HCT116 (cell line): ENCODE measurements around the gene ADIPOQ. TPM values are rescaled to one million over a fixed set of nuclear protein-coding genes. Genes with fewer than 3 reads are reported as not detected.

Source experiments
- ATAC-seq: fragments of 200-7000 bp; cut with Tn5 transposase; 2 replicates; pipeline ENCODE4 v1.9.1; 2020; ENCODE audit warnings: mild to moderate bottlenecking, moderate library complexity
- BruUV-seq: library from RNA; stranded (reverse); fragments of 400-500 nt; replicated peaks from 2 replicates; lab custom pipeline; 2021; lab: Mats Ljungman, UMichigan
- CTCF ChIA-PET: fragments of 300-600 bp; sonication (Branson Sonifier 250); formaldehyde crosslinking; loops from one replicate; lab custom pipeline; 2021; ENCODE audit warnings: antibody characterized with exemption; lab: Charles Lee
- POLR2A ChIA-PET: fragments of 300-600, 350-600 bp; sonication (Branson Sonifier 250); formaldehyde crosslinking; loops from one replicate; lab custom pipeline; 2021; ENCODE audit warnings: antibody characterized with exemption; lab: Charles Lee
- RAD21 ChIA-PET, 2 experiments: fragments of 300-600 bp; sonication (Branson Sonifier 250); formaldehyde crosslinking; loops; one replicate each; lab custom pipeline; 2023; ENCODE audit warnings: low total read pairs in 2 of 2; ENCODE audit not compliant: uncharacterized antibody in 2 of 2, unreplicated experiment in 2 of 2, low non-redundant PET in 1 of 2; lab: Charles Lee
- DNase-seq: peaks from one replicate; pipeline ENCODE4 v3.0.0-alpha.2; 2010; ENCODE audit warnings: low read depth, low spot score
- H2AFZ ChIP-seq: fragments of 200-600 bp; shearing (Covaris generic), sonication (generic); 2 replicates; pipeline ENCODE4 v1.6.1; 2017; ENCODE audit warnings: low read depth, mixed run types, mixed read lengths, antibody characterized with exemption, low read length; ENCODE audit not compliant: poor library complexity, severe bottlenecking
- H3K27ac ChIP-seq: 2 replicates; pipeline ENCODE4 v1.5.1; 2012; ENCODE audit warnings: low read depth, low read length
- H3K27me3 ChIP-seq: fragments of 200-600 bp; sonication (generic); 2 replicates; pipeline ENCODE4 v1.6.1; 2016; ENCODE audit warnings: mixed run types, low read length, mixed read lengths; ENCODE audit not compliant: insufficient read depth
- H3K36me3 ChIP-seq, 2 experiments: fragments of 200-500 bp in 1 of 2; fragments of 200-600 bp in 1 of 2; sonication (Bioruptor generic) in 1 of 2; sonication (generic) in 1 of 2; 2 replicates each; pipeline versions ENCODE4 v1.5.1 to v1.6.1; 2014 to 2016; ENCODE audit warnings: low read length in 2 of 2, inconsistent platforms in 1 of 2, mixed read lengths in 1 of 2, mixed run types in 1 of 2; ENCODE audit not compliant: insufficient read depth in 2 of 2, control insufficient read depth in 1 of 2
- H3K4me1 ChIP-seq, 2 experiments: fragments of 200-600 bp in 1 of 2; sonication (generic) in 1 of 2; 2 replicates each; pipeline versions ENCODE4 v1.5.1 to v1.6.1; 2012 to 2017; ENCODE audit warnings: low read length in 2 of 2, inconsistent platforms in 1 of 2, mild to moderate bottlenecking in 1 of 2, mixed read lengths in 1 of 2, mixed run types in 1 of 2, moderate library complexity in 1 of 2; ENCODE audit not compliant: insufficient read depth in 2 of 2, control insufficient read depth in 1 of 2
- H3K4me2 ChIP-seq: fragments of 200-600 bp; sonication (generic); 2 replicates; pipeline ENCODE4 v1.6.1; 2017; ENCODE audit warnings: mixed run types, low read length, mixed read lengths
- H3K4me3 ChIP-seq, 2 experiments: fragments of 200-600 bp in 1 of 2; sonication (generic) in 1 of 2; replicated peaks in 1 of 2; 2 replicates each; pipeline ENCODE4 v1.5.1; 2011 to 2016; ENCODE audit warnings: low read length in 2 of 2, control low read depth in 1 of 2, low read depth in 1 of 2, mild to moderate bottlenecking in 1 of 2, mixed read lengths in 1 of 2, mixed run types in 1 of 2
- H3K79me2 ChIP-seq: fragments of 200-600 bp; sonication (generic); 2 replicates; pipeline ENCODE4 v1.6.1; 2017; ENCODE audit warnings: mild to moderate bottlenecking, mixed run types, low read length, moderate library complexity, mixed read lengths; ENCODE audit not compliant: insufficient read depth
- H3K9ac ChIP-seq: fragments of 200-600 bp; sonication (generic); 2 replicates; pipeline ENCODE4 v1.6.1; 2016; ENCODE audit warnings: low read length, mixed read lengths
- H3K9me2 ChIP-seq: fragments of 200-600 bp; sonication (generic), shearing (Covaris generic); 2 replicates; pipeline ENCODE4 v1.6.1; 2017; ENCODE audit warnings: mixed run types, mild to moderate bottlenecking, moderate library complexity; ENCODE audit not compliant: insufficient read depth
- H3K9me3 ChIP-seq, 2 experiments: fragments of 200-500 bp in 1 of 2; fragments of 200-600 bp in 1 of 2; sonication (Bioruptor generic) in 1 of 2; sonication (generic) in 1 of 2; 2 replicates each; pipeline ENCODE4 v1.6.1; 2014 to 2017; ENCODE audit warnings: low read length in 2 of 2, mixed read lengths in 2 of 2, inconsistent platforms in 1 of 2, low read depth in 1 of 2, mild to moderate bottlenecking in 1 of 2, mixed run types in 1 of 2, moderate library complexity in 1 of 2; ENCODE audit not compliant: control insufficient read depth in 1 of 2, insufficient read depth in 1 of 2
- H4K20me1 ChIP-seq: fragments of 200-600 bp; sonication (generic), shearing (Covaris generic); 2 replicates; pipeline ENCODE4 v1.6.1; 2017; ENCODE audit warnings: mixed run types, mild to moderate bottlenecking, moderate library complexity; ENCODE audit not compliant: insufficient read depth
- ATF3 ChIP-seq: IDR thresholded peaks from 2 replicates; pipeline ENCODE4 v1.6.1; 2012
- CBX3 ChIP-seq: IDR thresholded peaks from 2 replicates; pipeline ENCODE4 v1.6.1; 2012; ENCODE audit warnings: low read depth
- CEBPB ChIP-seq: IDR thresholded peaks from 2 replicates; pipeline ENCODE4 v1.6.1; 2012; ENCODE audit warnings: low read depth
- CTCF ChIP-seq, 3 experiments: fragments of 200-600 bp in 1 of 3; sonication (generic) in 1 of 3; IDR thresholded peaks in 2 of 3; conservative IDR thresholded peaks in 1 of 3; 2 replicates each; pipeline ENCODE4 v1.5.1; 2012 to 2017; ENCODE audit warnings: low read depth in 2 of 3, low read length in 2 of 3, antibody characterized with exemption in 1 of 3, borderline replicate concordance in 1 of 3, control low read depth in 1 of 3, mild to moderate bottlenecking in 1 of 3, mixed read lengths in 1 of 3, mixed run types in 1 of 3, moderate library complexity in 1 of 3; ENCODE audit not compliant: insufficient read depth in 1 of 3
- ELF1 ChIP-seq: IDR thresholded peaks from 2 replicates; pipeline ENCODE4 v1.6.1; 2012; ENCODE audit warnings: low read depth, borderline replicate concordance
- EZH2 ChIP-seq: fragments of 200-600 bp; sonication (generic); IDR thresholded peaks from 2 replicates; pipeline ENCODE4 v1.6.1; 2017; ENCODE audit warnings: antibody characterized with exemption, mixed run types
- FOSL1 ChIP-seq: IDR thresholded peaks from 2 replicates; pipeline ENCODE4 v1.6.1; 2012; ENCODE audit warnings: low read depth
- JUND ChIP-seq: IDR thresholded peaks from 2 replicates; pipeline ENCODE4 v1.6.1; 2012
- MAX ChIP-seq: IDR thresholded peaks from 2 replicates; pipeline ENCODE4 v1.6.1; 2012
- POLR2AphosphoS5 ChIP-seq: IDR thresholded peaks from 2 replicates; pipeline ENCODE4 v1.6.1; 2011; ENCODE audit warnings: mild to moderate bottlenecking, low read depth, low read length, moderate library complexity
- REST ChIP-seq: IDR thresholded peaks from 2 replicates; pipeline ENCODE4 v1.6.1; 2012; ENCODE audit warnings: low read depth
- SIN3A ChIP-seq: IDR thresholded peaks from 2 replicates; pipeline ENCODE4 v1.6.1; 2012; ENCODE audit warnings: low read depth
- SP1 ChIP-seq: IDR thresholded peaks from 2 replicates; pipeline ENCODE4 v1.6.1; 2012; ENCODE audit warnings: low read depth
- SRF ChIP-seq: IDR thresholded peaks from 2 replicates; pipeline ENCODE4 v1.6.1; 2012; ENCODE audit warnings: low read depth
- TCF7L2 ChIP-seq: IDR thresholded peaks from 2 replicates; pipeline ENCODE4 v1.7.0; 2011; ENCODE audit warnings: borderline replicate concordance, inconsistent platforms; ENCODE audit not compliant: insufficient read depth, insufficient read length; ENCODE audit errors: extremely low read depth
- ZFX ChIP-seq: fragments of 450-650 bp; IDR thresholded peaks from 2 replicates; pipeline ENCODE4 v1.6.1; 2017
- ZNF274 ChIP-seq: fragments of 200-500 bp; sonication (Bioruptor generic); IDR thresholded peaks from 2 replicates; pipeline ENCODE4 v1.6.1; 2014; ENCODE audit warnings: mild to moderate bottlenecking, low read depth, low read length, inconsistent platforms
- intact Hi-C: fragments of 100-400 bp; cut with micrococcal nuclease; formaldehyde crosslinking; loops from 2 replicates; pipeline ENCODE4 v1.10.0; 2022
- total RNA-seq: library from RNA; stranded (reverse); gene quantifications from one replicate; pipeline ENCODE4 v1.2.1, GENCODE V29; 2021; ENCODE audit not compliant: unreplicated experiment

Gene ADIPOQ
- total RNA-seq, 1 experiment from 2014 or later: not detected

- Histone ChIP-seq H3K9ac (no peak overlapping the region), H3K4me1 (no peaks in the 10 kb centered on the region), H3K9me3 (no peaks in the 10 kb centered on the region), H2AFZ (no peak overlapping the region), H4K20me1 (no peaks in the 10 kb centered on the region), H3K9me2 (no peaks in the 10 kb centered on the region), H3K4me2 (no peak overlapping the region), H3K27ac (no peak overlapping the region), H3K27me3 (peaks cover 25% of the 10 kb centered on the region), H3K79me2 (no peaks in the 10 kb centered on the region), H3K4me3 (no peak overlapping the region), H3K36me3 (no peaks in the 10 kb centered on the region)
- RAD21 ChIA-PET: no interaction called here
- CTCF ChIA-PET: no interaction called here
- TF ChIP-seq MAX (no peak), SRF (no peak), EZH2 (no peak), FOSL1 (no peak), CBX3 (no peak), CEBPB (no peak)
- no TSS peak for BruUV-seq
- DNase-seq (no peak), ATAC-seq (no peak)
- POLR2A ChIA-PET: interaction anchor here (0.7 kb wide), 1 partner anchor 259 kb away, joined by 3 read pairs; no protein-coding TSS in a partner anchor
- intact Hi-C loops: loop anchor here (5.0 to 10.0 kb wide), 5 partner anchors 87 to 870 kb away; partner anchors contain the start of genes MASP1 and ST6GAL1
Observed at GRCh38 chr3:186844908-186845307, 2.4 kb downstream of the ADIPOQ start.

- no peaks in the 10 kb centered on the region for H3K9me3 ChIP-seq
- no peaks in the 10 kb centered on the region for H4K20me1 ChIP-seq
- H3K9me2 ChIP-seq: no peaks in the 10 kb centered on the region
- peaks cover 25% of the 10 kb centered on the region for H3K27me3 ChIP-seq
- no peak overlapping the region for H3K27ac ChIP-seq
- ChIA-PET RAD21 (no interaction called here), CTCF (no interaction called here), POLR2A (no interaction called here)
- H3K4me1 ChIP-seq: no peaks in the 10 kb centered on the region
- no peaks in the 10 kb centered on the region for H3K79me2 ChIP-seq
- no peak overlapping the region for H2AFZ ChIP-seq
- no peaks in the 10 kb centered on the region for H3K36me3 ChIP-seq
- H3K9ac ChIP-seq: no peak overlapping the region
- intact Hi-C loops: loop anchor here (5.0 to 10.0 kb wide), 5 partner anchors 87 to 869 kb away; partner anchors contain the start of genes MASP1 and ST6GAL1
- H3K4me3 ChIP-seq: no peak overlapping the region
- DNase-seq: no peak
- ATAC-seq: no peak
- H3K4me2 ChIP-seq: no peak overlapping the region
- BruUV-seq: no TSS peak
- TF ChIP-seq CTCF (IDR thresholded peaks at IDR 0.05 in 2 of 3, conservative IDR thresholded peaks at IDR 0.05 in 1 of 3; ENCODE audit: borderline replicate concordance in 1 of 3, insufficient read depth in 1 of 3, low read depth in 2 of 3, low read length in 2 of 3) (no peak), POLR2AphosphoS5 (no peak), TCF7L2 (no peak), JUND (no peak), FOSL1 (no peak), ZFX (no peak), CBX3 (no peak), SP1 (no peak), SIN3A (no peak), ZNF274 (no peak), ELF1 (no peak), REST (no peak), CEBPB (no peak), ATF3 (no peak), EZH2 (no peak)
Observed at GRCh38 chr3:186845756-186846155, 3.2 kb downstream of the ADIPOQ start.
